Stimulated activated CD4-positive, alpha-beta T cell treated with anti-CD3 and anti-CD28 coated beads, Interleukin-2, amount 100 ng/mL, for 48 hours (primary cell): ENCODE measurements around the gene DAPK2.
"Not testable (repeated sequence)": the region's sequence is repeated elsewhere in the genome, so short reads cannot be mapped to it uniquely, and the experiment has no call there.

Experiments used
- DNase-seq, 2 donors: peaks; one replicate each; pipeline ENCODE4 v3.0.0-alpha.2; 2020

DAPK2 gene

DNA sequence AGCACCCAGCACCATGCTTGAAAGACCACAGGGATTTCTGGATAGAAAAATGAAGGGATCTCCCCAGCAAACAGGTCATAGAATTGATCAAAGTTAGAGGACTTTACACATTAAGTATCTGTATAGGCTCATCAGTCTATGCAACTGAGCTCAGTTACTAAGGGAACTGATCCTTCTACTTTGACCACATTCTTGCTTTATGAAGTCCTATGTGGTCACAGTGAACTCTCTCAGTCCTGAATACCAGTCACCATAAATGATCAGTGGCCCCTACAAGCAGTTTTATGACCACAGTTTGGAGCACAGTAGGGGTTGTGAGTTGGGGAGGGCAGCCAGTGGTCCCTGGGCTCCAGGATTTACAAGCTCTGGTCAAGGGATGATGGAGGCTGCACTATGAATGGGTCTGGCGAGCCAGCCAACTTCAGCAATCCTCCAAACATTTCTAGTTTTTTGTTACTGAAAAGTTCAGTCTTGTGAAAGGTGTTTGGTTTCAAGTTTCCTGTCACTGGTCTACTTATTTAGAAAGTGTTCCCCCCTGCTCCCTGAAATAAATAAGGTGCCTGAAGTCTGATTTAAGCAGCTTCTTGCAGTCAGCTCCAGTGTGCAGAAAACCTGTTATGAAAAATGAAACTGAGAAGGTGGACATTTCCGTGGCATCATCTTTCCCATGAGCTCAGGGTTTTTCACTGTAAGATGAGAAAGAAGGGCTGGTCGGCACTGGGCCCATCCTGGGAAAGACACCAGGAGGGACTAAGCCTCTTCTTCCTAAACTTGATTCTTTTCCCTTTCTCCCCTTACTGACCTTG is 75.5 kb downstream of the DAPK2 start:
- DNase-seq, result peak in 1 of 2 donors; percentile 28

DNA sequence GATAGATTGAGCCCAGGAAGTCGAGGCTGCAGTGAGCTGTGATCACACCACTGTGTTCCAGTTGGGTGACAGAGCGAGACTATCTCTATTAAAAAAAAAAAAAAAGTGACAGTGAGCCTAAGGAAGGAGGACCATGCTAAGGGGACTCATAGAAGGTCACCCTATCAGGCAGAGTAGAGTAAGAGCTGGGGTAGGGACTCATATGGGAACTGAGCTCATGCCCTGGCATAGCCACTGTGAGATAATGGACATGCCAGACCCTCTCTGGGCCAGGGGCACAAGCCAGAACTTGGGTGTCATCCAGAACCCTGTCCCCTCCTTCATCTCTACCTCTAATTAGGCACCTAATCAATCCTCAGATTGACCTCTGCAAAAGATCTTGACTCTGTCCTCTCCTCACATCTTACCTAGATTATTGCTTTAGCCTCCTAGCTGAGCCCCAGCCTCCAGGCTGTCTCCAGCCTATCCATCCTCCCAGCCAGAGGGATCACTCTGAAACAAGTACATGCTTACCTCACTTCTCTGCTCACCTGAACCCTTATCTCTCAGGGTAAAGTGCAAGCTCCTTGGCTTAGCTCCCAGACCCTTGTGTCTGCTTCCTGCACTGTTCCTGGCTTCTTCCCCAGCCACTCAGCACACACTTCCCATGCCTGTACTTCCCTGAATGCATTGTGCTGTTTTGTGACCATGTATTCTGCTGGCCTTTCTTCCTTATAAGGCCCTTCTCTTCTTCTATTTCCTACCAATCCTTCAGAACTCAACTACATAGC is 76.4 kb downstream of the DAPK2 start:
- DNase-seq, result no peak

DNA sequence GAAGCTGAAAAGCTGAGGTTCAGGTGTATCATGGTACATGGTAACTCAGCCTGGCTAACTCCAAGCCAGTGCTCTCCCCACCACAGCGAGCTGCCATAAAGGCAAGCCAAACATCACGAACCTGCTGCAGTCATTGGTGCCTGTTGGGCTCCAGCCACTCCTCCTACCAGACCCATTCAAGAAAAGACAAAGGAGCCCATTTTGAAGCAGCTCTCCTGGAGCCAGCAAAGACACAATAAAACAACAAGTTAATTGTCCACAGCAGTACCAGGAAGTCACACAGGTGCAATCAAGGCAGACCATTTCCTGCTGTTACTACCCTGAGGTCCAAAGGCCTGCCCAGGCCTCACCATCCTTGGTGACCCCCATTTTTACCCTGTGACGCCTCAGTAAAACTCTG is 77.6 kb downstream of the DAPK2 start:
- DNase-seq, result no peak

GRCh38 chr15:63968122-63968524 is 78.2 kb downstream of the DAPK2 start:
- DNase-seq, result no peak

DNA sequence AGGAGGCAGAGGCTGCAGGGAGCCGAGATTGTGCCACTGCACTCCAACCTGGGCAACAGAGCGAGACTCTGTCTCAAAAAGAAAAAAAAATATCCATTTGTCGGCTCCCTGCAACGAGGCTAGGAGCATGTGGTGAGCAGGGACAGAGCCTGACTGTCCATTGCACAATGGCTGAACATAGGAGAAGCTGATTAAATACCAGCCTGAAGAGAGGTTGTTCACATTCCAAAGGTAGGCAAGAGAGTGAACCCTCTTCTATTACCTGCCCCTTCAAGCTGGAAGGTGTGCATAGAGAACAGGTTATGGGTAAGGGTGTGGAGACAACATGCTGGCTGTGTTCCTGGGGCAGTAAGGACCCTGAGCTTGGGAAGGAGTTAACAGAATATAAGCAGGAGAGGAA is 78.7 kb downstream of the DAPK2 start:
- DNase-seq, result no peak

DNA sequence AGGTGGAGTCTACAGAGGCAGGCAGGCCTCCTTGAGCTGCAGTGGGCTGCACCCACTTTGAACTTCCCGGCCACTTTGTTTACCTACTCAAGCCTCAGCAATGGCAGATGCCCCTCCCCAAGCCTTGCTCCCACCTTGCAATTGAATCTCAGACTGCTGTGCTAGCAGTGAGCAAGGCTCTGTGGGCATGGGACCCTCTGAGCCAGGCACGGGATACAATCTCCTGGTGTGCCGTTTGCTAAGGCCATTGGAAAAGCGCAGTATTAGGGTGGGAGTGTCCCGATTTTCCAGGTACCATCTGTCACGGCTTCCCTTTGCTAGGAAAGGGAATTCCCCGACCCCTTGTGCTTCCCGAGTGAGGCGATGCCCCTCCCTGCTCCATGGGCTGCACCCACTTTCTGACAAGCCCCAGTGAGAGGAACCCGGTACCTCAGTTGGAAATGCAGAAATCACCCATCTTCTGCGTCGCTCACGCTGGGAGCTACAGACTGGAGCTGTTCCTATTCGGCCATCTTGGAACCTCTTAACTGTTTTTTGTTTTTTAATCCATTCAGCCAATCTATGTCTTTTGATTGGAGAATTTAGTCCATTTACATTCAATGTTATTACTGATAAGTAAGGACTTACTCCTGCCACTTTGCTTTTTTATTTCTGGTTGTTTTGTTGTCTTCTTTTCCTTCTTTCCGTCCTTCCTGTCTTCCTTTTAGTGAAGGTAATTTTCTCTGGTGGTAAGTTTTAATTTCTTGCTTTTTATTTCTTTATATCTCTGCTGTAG is 83.2 kb downstream of the DAPK2 start:
- DNase-seq, result not testable (repeated sequence)

- DNase-seq, result no peak
Observed at GRCh38 chr15:63953524-63953923, 92.8 kb downstream of the DAPK2 start.

- DNase-seq, result no peak
Observed at GRCh38 chr15:63950911-63951481, 95.3 kb downstream of the DAPK2 start.

- DNase-seq, result no peak
Observed at GRCh38 chr15:63948971-63949370, 97.3 kb downstream of the DAPK2 start.

DNA sequence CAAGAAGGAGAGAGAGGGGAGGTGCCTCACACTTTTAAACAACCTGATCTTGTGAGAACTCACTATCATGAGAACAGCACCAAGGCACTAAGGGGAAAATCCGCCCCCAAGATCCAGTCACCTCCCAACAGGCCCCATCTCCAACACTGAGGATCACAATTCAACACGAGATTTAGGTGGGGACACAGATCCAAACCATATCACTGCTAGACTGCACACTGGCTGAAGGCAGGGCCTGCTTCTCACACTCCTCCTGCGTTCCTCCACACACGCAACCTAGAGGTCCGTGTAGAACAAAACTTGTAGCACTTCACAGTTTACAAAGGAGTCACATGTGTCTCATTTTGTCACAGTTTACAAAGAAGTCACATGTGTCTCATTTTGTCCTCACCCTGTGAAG is 97.8 kb downstream of the DAPK2 start:
- DNase-seq, result no peak

DNA sequence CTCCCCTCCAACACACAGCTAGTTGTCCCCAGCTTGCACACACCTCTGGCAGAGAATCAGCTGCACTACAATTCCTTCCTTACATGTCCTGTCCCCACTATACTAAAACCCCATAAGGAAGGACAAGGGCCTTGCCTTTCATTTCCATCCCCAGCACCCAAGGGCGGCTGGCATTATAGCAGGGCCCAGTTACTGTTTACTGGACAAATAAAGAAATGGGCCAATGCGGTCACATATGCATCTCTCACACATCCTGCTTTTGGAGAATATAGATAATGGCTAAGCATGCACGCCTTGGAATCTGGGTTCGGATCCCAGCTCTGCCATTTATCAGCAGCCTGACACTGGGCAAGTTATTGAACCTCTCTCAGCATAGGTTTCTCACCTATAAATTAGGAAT is 99.1 kb downstream of the DAPK2 start:
- DNase-seq, result no peak

GRCh38 chr15:63946524-63947065 is 99.7 kb downstream of the DAPK2 start:
- no peak for DNase-seq

GRCh38 chr15:63945838-63946298 is 100.4 kb downstream of the DAPK2 start:
- DNase-seq, result no peak

DNA sequence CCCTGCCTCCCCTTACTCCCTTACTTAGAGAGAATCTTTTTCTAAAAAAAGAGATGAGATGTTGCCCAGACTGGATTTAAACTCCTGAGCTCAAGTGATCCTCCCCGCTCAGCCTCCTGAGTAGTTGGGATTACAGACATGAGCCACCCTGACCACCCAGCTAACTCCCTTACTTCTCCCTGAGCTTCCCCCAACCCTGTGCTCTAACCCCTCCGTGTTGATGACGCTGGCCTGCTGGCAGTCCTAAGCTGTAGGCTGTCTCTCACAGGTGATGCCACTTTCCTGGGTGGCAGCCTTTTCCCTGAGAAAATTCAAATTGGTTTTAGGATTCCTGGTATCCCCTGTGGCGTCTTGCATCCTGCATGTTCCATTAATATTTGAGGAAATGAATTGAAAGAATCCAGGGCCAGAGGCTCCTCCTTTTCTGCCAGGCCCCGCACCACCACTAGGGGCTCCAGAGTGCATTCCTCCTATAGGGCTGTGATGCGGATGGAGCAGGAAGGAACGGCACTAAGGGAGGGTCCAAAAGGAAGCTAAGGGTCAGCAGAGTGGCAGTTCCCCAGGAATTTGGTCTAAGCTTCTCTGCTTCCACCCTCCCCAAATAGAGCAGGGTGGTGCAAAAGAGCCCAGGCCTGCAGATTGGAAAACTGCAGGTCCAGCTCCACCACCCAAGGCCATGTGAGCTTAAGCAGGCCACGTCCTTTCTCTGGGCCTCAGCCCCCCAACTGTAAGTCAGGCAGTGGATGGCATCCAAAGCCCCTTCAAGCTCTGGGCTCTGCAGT is 101.1 kb downstream of the DAPK2 start:
- DNase-seq, result peak; percentile 72

DNA sequence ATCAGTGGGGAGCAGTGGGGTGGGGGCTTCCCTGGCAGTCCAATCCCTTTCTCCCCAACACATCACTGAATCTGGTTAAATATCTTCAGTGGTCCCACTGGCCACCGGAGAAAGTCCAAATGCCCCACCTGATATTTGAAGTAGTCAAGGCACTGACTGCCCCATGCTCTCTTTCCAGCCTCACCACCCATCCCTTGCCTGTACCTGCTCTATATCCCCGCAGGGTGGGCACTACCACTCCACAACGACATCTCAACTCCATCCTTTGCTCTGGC is 101.7 kb downstream of the DAPK2 start:
- DNase-seq, result no peak

DNA sequence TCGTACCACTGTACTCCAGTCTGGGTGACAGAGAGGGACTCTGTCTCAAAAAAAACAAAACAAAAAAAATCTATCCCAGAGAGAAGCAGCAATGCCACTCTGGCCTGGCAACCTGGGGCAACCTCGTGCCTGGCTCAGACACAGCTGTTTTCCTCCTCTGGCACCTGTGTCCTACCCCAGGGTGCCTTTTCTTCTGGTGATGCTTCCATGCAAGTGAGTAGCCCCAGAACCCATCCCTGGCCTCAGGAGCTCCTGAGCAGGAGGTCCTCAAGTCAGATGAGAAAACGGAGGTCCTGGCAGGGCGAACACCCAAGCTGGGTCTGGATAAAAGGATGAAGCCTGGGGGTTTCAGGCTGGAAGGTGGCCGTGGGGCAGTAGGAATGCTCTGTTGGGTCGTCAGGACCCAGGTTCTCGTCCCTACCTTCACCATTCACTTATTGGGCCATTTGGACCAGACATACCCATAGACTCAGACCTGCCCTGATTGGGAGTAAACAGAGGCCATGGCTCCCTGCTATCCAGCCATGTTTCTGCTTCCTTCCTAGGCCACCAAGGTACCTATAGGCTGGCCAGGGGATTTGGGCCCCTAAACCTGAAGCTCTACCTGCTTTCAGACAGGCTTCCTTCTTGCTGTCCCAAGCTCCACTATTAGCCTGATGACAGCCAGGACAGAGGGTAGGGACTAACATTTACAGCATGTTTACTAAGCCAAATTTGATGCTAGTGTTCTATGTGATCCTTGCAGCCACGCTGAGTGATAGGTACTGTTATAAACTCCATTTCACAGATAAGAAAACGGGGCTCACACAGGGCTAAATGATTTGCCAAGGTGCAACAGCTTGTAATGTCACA is 102.2 kb downstream of the DAPK2 start:
- no peak for DNase-seq

GRCh38 chr15:63942486-63943365 is 103.6 kb downstream of the DAPK2 start:
- DNase-seq, result no peak

GRCh38 chr15:63941698-63942465 is 104.4 kb downstream of the DAPK2 start:
- no peak for DNase-seq

DNA sequence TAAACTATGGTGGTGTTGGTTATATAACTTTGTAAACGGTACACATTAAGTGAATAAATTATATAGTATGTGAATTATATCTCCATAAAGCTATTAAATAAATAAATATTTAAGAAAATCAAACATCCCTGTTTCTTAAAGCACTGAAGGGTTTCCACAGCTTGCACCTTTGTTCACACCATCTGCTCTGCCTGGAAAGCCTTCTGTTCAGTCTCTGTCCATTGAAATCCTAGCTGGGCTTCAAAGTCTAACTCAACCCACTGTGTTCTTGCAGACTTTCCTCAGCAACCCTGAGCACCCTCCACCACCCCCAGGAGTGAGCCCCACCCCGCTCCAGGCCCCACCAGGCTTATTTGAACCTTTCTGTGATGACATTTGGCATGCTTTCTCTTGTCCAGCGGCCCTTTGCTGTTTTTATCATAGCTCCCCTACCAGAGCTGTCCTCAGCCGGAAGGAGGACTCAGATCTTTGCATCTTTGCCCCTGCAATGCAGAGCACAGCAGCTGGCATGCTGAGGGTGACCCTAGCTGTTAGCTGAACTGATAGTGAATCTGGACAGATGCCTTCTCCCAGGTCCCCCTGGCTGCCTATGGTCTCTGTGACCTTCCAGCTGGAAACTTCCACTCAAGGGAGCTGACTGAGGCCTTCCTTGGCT is 105.2 kb downstream of the DAPK2 start:
- no peak for DNase-seq
